K562 (cell line): ENCODE data around the gene PRKAG1. TPM values are rescaled to one million over a fixed set of nuclear protein-coding genes. Genes with fewer than 3 reads are reported as not detected.

Experiments used
- CHD1 ChIP-seq: fragments of 200-600 bp; sonication (generic); IDR thresholded peaks from one replicate; pipeline ENCODE4 v1.6.1; 2012; ENCODE audit warnings: mild to moderate bottlenecking, moderate library complexity, low read length, inconsistent platforms
- MLLT1 ChIP-seq, 2 experiments: fragments of 450-650 bp; IDR thresholded peaks; 2 replicates each; pipeline ENCODE4 v1.6.1; 2016
- ZNF518B ChIP-seq: fragments of 250-450 bp; sonication (Bioruptor Pico); IDR thresholded peaks from 2 replicates; pipeline ENCODE4 v1.5.0; 2021; ENCODE audit warnings: mild to moderate bottlenecking, moderate library complexity
- polyA plus RNA-seq, 8 experiments: library from polyadenylated mRNA; depleted of rRNA in 4 of 8; stranded (reverse) in 5 of 8; unstranded in 3 of 8; fragments of >200 nt; fragmentation: Nextera tagmentation in 2 of 8; fragmentation: Illumina TruSeq in 1 of 8; extraction: Ambion mirVana in 2 of 8; extraction: Trizol in 1 of 8; gene quantifications; 2 replicates each; pipeline versions ENCODE4 v1.2.1 to v1.2.3, GENCODE V29; 2011 to 2014; ENCODE audit warnings: inconsistent platforms in 1 of 8, missing spikeins in 1 of 8
- total RNA-seq, 7 experiments: library from RNA; depleted of rRNA in 6 of 7; stranded (reverse); fragments of >200 nt in 6 of 7; fragmentation: Illumina TruSeq in 2 of 7; extraction: Trizol in 2 of 7; gene quantifications; 2 replicates each; pipeline versions ENCODE4 v1.2.1 to v1.2.3, GENCODE V29; 2011 to 2021; ENCODE audit warnings: low replicate concordance in 1 of 7
- TF ChIP-seq, protein P1 (sequence below), 2 experiments: fragments of 450-650 bp; IDR thresholded peaks; 2 replicates each; pipeline ENCODE4 v1.6.1; 2016; ENCODE audit warnings: mild to moderate bottlenecking in 2 of 2, borderline replicate concordance in 1 of 2, low read depth in 1 of 2, moderate library complexity in 1 of 2

PRKAG1 gene
- total and polyA plus RNA-seq, 9 of the 15 experiments (the other 6 are each of a cell fraction or from before 2014, with no cell fraction given) = 51.1 to 126 (median 79.1) TPM

DNA sequence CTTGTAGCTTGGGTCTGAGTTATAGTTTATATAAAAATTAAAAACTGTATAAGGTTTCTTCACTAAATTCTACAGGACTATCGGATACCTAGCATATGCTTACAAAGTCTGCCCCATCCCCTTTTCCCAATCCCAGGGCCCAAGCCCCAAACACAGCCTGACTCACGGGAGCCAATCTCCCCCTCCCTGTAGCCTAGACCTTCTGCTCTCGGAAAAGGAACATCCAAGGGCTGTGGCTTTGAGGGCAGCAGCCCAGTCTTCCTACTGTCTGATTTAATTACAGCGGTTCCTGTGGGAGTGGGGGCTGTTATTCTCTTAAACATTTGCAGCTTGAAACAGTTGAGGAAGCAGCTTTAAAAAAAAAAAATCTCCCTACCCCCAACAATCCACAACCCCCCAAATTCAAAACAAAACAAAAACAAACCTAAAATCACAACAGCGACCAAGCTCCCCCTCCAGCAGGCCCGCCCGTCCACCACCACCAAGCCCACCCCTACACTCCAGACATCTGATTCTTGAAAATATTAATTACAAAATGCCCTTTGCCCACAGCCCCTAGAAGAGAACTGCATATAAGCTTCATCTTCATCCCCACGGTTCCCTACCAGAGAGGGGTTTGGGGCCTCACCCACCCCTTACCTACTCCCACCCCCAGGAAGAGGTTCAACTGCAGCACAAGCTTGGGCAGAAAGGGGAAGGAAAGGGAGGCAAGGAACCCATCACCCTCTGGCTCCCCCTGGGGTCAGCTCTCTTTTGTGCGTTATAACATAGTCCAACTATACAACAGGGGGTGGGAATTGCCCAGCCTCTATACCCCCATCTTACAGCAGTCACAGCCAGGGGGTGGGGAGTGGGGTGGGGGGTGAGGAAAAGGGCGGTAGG, 1.1 kb upstream of the PRKAG1 start (continued):
- TF ChIP-seq, protein P1, sequence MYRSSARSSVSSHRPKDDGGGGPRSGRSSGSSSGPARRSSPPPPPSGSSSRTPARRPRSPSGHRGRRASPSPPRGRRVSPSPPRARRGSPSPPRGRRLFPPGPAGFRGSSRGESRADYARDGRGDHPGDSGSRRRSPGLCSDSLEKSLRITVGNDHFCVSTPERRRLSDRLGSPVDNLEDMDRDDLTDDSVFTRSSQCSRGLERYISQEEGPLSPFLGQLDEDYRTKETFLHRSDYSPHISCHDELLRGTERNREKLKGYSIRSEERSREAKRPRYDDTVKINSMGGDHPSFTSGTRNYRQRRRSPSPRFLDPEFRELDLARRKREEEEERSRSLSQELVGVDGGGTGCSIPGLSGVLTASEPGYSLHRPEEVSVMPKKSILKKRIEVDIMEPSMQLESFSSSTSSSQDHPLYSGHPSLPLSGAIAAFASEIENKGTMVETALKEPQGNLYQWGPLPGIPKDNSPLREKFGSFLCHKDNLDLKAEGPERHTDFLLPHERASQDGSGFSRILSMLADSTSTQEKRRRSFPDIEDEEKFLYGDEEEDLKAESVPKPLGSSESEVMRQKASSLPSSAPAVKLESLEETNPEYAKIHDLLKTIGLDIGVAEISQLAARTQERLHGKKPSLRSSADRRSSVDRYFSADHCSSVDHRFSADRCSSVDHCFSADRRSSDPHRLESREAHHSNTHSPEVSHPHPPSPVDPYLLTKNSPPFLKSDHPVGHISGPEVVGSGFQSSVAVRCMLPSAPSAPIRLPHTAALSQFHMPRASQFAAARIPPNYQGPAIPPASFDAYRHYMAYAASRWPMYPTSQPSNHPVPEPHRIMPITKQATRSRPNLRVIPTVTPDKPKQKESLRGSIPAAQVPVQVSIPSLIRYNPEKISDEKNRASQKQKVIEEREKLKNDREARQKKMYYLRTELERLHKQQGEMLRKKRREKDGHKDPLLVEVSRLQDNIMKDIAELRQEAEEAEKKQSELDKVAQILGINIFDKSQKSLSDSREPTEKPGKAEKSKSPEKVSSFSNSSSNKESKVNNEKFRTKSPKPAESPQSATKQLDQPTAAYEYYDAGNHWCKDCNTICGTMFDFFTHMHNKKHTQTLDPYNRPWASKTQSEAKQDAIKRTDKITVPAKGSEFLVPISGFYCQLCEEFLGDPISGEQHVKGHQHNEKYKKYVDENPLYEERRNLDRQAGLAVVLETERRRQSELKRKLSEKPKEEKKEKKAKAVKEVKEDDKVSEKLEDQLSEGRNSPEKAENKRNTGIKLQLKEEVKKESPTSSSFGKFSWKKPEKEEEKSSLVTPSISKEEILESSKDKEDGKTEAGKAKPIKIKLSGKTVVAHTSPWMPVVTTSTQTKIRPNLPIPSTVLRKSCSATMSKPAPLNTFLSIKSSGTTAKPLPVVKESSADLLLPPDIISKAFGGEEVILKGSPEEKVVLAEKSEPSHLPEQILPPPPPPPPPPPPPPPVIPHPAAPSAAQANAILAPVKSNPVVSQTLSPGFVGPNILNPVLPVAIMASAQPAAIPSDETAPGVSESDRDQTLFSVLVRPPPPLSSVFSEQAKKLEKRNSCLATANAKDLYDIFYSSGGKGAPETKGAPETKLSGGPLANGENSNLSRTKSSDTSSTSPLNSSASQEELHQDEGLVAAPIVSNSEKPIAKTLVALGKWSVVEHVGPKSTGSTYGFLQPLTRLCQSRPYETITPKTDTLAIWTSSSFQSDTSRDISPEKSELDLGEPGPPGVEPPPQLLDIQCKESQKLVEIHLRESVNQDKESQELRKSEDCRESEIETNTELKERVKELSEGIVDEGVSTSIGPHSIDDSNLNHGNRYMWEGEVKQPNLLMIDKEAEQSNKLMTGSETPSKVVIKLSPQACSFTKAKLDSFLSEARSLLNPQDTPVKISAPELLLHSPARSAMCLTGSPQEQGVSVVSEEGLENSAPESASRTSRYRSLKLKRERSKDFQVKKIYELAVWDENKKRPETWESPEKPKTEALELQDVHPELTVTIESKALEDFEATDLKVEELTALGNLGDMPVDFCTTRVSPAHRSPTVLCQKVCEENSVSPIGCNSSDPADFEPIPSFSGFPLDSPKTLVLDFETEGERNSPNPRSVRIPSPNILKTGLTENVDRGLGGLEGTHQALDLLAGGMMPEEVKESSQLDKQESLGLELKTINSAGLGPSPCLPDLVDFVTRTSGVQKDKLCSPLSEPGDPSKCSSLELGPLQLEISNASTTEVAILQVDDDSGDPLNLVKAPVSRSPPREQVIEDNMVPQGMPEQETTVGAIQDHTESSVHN (IDR thresholded peaks at IDR 0.05; ENCODE audit: borderline replicate concordance in 1 of 2, low read depth in 1 of 2) = 0 out of 4 replicates have a peak, but pooled peaks of 1 of the 2 experiments have one; percentile 32
- TF ChIP-seq CHD1 = no peak
- TF ChIP-seq MLLT1 (IDR thresholded peaks at IDR 0.05) = 0 out of 4 replicates have a peak, but pooled peaks of 1 of the 2 experiments have one; percentile 45
- TF ChIP-seq ZNF518B (CRISPR knock-in tag) = no peak
